SKM-1 (cell line): ENCODE data around the gene DERA.
"Not testable (repeated sequence)": the region's sequence is repeated elsewhere in the genome, so short reads cannot be mapped to it uniquely, and the experiment has no call there.

Experiments used
- DNase-seq: peaks from one replicate; lab custom pipeline; 2025; ENCODE audit not compliant: unreplicated experiment; lab: John Stamatoyannopoulos, UW

The DERA gene

GRCh38 chr12:15899282-15899870 is 11.8 kb upstream of the DERA start:
- DNase-seq, result no peak

GRCh38 chr12:15904378-15904920 is 6.7 kb upstream of the DERA start:
- DNase-seq, result no peak

DNA sequence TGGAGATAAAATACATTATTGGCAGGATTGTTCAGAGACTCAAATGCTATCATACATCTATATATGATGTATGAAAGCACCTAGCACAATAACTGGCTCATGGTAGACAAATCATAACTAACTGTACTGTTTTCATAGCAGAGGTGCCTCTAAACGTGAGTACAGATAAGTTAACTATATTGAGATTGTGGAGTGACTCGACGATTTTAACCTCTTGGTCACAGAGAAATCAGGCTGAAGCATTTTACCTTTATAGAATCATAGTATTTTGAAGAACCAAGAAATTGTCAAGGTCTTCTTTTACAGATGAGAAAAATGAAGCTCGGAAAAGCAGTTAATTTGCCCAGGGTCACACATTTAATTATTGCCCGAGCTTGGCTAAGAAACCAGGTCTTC is 666 bp upstream of the DERA start:
- DNase-seq, result no peak

DNA sequence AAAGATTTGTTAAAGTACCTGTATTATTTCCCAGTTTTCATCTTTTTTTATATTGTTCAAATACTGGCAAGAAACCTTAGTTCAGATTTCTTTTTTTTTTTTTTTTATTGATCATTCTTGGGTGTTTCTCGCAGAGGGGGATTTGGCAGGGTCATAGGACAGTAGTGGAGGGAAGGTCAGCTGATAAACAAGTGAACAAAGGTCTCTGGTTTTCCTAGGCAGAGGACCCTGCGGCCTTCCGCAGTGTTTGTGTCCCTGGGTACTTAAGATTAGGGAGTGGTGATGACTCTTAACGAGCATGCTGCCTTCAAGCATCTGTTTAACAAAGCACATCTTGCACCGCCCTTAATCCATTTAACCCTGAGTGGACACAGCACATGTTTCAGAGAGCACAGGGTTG is 799 bp downstream of the DERA start:
- not testable (repeated sequence) for DNase-seq

DNA sequence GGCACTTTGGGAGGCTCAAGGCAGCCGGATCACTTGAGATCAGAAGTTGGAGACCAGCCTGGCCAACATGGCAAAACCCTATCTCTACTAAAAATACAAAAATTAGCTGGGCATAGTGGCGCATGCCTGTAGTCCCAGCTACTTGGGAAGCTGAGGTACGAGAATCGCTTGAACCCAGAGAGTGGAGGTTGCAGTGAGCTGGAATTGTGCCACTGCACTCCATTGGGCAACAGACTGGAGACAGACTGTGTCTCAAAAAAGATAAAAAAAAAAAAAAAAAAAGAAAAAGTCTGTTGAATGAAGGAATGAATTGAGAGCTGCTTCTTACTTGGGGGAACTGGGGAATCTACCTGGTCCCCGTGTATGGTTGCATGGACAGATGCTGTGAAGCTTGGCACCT is 3.0 kb downstream of the DERA start:
- DNase-seq, result not testable (repeated sequence)

- no peak for DNase-seq
These were observed 6.9 kb downstream of the DERA start for GRCh38 chr12:15918066-15918465.

GRCh38 chr12:15919418-15919817 is 8.3 kb downstream of the DERA start:
- DNase-seq, result no peak

- DNase-seq, result no peak
These were observed 13.8 kb downstream of the DERA start for GRCh38 chr12:15924956-15925355.

- no peak for DNase-seq
These were observed 17.2 kb downstream of the DERA start for GRCh38 chr12:15928346-15928745.

DNA sequence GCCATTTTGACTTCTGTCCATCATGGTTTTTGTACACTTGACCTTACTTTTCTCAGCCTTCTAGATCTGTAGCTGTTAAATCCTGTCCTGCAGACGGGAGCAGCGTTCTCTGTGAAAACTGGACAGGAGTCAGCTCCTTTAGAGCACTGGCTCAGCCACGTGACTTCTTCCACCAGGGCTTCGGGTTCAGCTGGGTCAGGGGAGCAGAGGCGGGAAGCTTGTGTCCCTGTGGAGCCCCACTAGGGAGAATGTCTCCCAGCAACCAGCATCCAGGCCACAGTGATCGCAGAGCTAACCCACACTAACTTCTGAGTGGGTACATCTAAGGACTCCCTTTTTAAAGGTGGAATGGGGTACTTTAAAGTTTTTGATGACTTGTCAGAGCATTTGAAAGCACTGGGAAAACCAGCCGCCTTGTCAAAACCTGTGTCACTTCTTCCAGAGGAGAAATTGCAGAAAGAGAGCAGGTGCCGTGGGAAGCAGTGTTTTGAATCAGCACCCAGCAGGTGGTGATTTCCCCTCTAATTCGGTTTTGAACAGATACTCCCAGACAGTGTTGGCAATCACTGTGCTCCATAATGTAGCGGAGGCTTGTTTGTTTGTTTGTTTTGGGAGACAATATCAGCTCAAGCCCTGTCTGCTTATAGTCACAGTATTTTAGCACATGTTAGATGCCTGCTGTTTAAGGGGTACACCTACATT is 17.9 kb downstream of the DERA start:
- DNase-seq, result no peak

GRCh38 chr12:15931590-15932053 is 20.5 kb downstream of the DERA start:
- no peak for DNase-seq

- DNase-seq, result no peak
These were observed 21.2 kb downstream of the DERA start for GRCh38 chr12:15932327-15932726.

DNA sequence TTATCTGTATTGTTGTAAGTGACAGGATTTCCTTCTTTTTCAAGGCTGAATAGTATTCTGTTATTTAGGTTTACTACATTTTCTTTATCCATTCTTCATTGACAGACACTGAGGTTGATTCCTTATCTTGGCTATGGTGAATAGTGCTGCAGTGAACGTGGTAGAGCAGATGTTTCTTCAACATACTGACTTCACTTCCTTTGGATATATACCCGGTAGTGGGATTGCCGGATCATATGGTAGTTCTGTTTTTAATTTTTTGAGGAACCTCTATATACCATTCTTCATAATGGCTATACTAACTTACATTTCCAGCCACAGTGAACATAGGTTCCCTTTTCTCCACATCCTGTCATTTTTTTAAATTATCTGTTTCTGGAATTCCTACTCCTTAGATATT is 21.8 kb downstream of the DERA start:
- DNase-seq, result no peak

DNA sequence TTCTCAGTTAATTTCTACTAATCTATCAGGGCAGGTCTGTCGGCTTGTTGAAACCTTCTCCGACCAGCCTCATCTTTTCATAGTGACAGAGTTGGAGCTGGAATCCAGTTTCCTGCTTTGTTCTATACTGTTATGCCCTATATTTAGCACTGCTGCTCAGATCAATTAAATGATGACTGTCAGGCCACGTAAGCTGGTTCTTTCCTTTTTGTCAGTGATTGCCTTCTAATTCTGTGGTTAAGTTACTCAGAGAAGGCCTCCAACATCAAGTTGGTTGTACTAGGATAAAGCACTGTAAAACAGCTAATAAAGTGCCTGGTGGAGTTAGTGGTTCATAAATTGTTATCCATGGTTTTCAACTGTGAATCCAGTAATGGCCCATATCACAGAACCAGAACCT is 22.6 kb downstream of the DERA start:
- DNase-seq, result no peak

DNA sequence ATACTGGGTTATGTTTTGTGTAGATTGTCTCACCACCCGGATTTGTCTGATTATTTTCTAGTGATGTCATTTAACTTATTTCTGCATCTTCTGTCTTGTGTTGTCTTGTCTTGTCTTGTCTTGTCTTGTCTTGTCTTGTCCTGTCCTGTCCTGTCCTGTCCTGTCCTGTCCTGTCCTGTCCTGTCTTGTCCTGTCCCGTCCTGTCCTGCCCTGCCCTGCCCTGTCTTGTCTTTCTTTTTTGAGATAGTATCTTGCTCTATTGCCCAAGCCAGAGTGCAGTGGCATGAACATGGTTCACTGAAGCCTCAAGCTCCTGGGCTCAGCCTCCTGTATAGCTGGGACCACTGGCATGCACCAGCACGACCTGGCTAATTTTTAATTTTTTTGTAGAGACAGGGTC is 25.6 kb downstream of the DERA start:
- no peak for DNase-seq

DNA sequence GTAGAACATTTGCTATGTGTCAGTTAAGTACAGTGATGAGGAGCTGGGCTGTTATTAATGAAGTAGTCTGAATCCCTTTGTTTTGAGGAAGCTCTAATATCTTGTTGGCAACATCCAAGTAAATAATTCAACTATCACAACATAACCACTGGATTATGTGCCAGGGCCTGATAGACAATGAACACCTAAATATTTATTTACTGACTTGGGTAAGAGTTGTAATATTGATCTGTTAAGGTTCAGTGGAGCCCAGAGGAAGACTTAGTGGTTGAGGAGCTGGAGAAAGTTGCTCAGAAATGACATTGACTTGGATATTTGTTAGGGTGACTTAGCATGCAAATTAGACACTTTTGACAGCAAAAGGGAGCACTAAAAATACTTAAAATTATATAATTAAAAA is 26.8 kb downstream of the DERA start:
- no peak for DNase-seq

DNA sequence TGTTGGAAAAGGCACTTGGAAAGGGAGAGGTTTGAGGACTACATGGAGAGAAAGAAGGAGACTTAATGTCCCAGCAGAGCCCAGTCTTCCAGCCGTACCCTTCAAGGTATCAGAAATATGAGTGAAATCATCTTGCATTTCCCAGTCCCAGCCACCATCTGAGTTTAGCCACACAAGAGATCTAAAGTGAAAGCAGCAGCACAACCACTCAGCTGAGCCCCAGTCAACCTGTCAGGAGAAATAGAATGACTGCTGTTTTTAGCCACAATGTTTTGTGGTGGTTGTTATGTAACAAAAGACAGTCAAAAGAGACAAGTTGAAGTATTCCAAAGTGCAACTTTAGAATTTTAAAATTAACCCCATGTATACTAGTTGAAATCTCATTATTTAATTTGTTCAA is 28.0 kb downstream of the DERA start:
- DNase-seq, result no peak

DNA sequence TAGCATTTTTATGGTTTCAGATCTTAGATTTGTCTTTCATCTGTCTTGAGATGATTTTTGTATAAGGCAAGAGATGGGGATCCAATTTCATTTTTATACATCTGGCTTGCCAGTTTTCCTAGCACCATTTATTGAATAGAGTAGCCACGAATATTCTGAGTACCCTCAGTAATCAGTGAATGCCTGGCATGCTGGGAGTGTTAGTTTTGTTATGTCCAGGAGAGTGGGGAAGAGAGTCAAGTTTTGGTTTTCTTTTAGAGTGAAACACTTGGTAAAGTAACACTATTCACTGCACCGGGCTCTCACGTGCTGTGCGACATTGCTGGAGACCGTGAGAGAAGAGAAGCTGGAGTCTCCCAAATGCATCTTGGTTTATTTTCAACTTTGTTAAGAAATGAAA is 31.3 kb downstream of the DERA start:
- DNase-seq, result no peak

DNA sequence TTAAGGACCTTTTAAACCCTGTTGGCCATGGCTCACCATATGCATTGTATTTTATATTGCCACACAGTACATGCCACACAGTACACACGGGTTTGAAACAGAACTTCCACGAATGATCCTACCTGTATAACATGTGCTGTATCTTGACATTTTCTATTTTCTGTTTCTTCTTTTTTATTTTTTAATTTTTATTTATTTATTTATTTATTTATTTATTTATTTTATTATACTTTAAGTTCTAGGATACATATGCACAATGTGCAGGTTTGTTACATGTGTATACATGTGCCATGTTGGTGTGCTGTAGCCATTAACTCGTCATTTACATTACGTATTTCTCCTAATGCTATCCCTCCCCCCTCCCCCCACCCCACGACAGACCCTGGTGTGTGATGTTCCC is 32.4 kb downstream of the DERA start:
- DNase-seq, result not testable (repeated sequence)

DNA sequence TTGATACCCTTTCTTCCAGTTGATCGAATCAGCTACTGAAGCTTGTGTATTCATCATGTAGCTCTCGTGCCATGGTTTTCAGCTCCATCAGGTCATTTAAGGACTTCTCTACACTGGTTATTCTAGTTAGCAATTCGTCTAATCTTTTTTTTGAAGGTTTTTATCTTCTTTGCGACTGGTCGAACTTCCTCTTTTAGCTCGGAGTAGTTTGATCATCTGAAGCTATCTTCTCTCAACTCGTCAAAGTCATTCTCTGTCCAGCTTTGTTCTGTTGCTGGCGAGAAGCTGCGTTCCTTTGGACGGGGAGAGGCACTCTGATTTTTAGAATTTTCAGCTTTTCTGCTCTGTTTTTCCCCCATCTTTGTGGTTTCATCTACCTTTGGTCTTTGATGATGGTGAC is 37.3 kb downstream of the DERA start:
- DNase-seq, result not testable (repeated sequence)

DNA sequence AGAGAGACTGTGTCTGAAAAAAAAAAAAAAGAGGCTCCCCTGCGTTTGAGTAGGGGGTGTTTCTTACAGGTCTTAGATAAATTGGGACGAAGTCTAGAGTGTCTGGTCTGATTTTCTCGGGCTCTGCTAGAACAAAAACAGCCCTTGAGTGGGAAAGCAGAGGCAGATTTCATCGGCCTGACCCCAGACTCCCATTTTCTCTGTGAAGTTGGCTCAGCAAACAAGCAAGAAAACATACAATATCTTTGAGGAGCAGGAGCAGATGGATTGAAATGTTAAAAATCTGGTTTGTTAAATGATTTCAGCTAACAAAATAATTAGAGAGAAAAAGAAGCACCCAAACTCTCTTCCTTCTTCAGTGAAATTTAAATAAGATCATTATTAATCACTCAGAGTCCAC is 44.1 kb downstream of the DERA start:
- DNase-seq, result no peak

- DNase-seq, result no peak
These were observed 44.9 kb downstream of the DERA start for GRCh38 chr12:15956010-15956409.
